ENCODE results near the gene LRMDA.

LRMDA gene

DNA sequence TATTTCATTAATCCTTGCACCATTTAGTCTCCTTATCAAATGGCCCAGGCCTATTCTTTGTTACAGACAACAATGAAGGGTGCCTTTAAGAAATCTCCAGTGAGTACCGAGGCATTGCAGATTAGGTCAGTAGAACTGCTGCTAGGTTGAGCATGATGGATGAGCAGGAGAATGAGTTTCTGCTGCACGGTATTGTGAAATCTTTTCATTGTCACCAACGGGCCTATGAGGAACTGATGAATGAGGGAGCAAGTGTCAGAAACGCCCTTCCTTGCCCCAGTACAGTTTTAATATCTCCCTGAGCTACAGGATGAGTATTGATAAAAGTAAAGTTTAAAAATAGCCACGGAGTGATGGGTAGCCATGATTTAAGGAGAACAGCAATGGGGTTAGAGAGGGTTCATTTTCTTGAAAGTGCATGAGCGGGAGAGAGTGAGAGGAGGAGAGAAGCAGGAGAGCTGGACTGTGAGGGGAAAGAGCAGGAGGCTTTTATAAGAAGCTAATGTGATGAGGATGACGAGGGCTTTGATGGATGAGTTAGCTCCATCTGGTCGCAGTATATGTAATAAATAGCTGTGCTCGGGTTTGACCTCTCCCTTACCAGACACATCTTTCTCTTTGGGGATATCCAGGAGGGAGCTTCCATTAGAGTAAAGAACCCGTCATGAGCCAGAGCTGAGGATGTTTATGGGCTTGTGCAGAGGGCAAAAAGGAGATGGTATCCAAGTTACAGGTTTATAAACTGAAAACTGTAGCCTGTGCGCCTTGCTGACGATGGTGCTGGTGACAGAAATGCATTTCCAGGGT, 526.1 kb downstream of the LRMDA start:
- Histone ChIP-seq H3K4me3 (ENCODE audit: low read depth in 1 of 2, low read length in 2 of 2) (no peak overlapping the region), H3K27ac (ENCODE audit: low read length) (no peak overlapping the region), H3K79me2 (ENCODE audit: insufficient read depth, low read length) (no peaks in the 10 kb centered on the region), H3K36me3 (ENCODE audit: insufficient read depth, low read length) (no peaks in the 10 kb centered on the region), H4K20me1 (ENCODE audit: insufficient read depth, low read length) (no peaks in the 10 kb centered on the region), H3K9me3 (ENCODE audit: insufficient read depth, low read length, severe bottlenecking) (no peaks in the 10 kb centered on the region), H3K4me2 (ENCODE audit: insufficient read depth, low read length) (no peak overlapping the region), H3K27me3 (ENCODE audit: insufficient read depth, low read length, poor library complexity) (no peaks in the 10 kb centered on the region), H3K4me1 (ENCODE audit: insufficient read depth, low read length) (no peaks in the 10 kb centered on the region), H3K9ac (ENCODE audit: low read depth, low read length) (no peak overlapping the region), H2AFZ (ENCODE audit: low read depth, low read length) (no peak overlapping the region)
- ATAC-seq (ENCODE audit: insufficient read depth, low read depth) (no peak), DNase-seq (no peak)
- TF ChIP-seq, protein P1, sequence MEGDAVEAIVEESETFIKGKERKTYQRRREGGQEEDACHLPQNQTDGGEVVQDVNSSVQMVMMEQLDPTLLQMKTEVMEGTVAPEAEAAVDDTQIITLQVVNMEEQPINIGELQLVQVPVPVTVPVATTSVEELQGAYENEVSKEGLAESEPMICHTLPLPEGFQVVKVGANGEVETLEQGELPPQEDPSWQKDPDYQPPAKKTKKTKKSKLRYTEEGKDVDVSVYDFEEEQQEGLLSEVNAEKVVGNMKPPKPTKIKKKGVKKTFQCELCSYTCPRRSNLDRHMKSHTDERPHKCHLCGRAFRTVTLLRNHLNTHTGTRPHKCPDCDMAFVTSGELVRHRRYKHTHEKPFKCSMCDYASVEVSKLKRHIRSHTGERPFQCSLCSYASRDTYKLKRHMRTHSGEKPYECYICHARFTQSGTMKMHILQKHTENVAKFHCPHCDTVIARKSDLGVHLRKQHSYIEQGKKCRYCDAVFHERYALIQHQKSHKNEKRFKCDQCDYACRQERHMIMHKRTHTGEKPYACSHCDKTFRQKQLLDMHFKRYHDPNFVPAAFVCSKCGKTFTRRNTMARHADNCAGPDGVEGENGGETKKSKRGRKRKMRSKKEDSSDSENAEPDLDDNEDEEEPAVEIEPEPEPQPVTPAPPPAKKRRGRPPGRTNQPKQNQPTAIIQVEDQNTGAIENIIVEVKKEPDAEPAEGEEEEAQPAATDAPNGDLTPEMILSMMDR (IDR thresholded peaks at IDR 0.05; ENCODE audit: borderline replicate concordance, extremely low read depth, low read length, poor library complexity, severe bottlenecking), result no peak
- TF ChIP-seq EZH2 (IDR thresholded peaks at IDR 0.05; ENCODE audit: borderline replicate concordance, low read depth, low read length, severe bottlenecking), result no peak

DNA sequence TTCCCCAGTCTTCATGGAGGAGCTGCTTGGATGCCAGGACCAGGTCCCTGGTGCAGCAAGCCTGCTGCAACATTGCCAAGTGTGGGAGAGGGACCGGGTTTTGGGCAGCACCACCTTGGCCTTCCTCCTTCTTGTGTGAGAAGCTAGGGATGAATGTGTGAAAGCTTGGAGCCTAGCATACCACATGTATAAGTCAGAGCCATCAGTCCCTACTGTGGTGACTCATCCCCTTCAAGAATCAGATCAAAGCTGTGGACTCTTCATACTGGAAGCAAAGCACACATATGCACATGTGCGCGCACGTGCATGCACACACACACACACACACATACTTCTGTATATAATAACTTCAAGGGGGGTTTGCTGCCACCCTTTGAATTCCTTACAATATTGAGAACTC, 527.8 kb downstream of the LRMDA start:
- H3K9ac ChIP-seq (ENCODE audit: low read depth, low read length), result no peak overlapping the region
- H3K4me2 ChIP-seq (ENCODE audit: insufficient read depth, low read length), result no peak overlapping the region
- H3K36me3 ChIP-seq (ENCODE audit: insufficient read depth, low read length), result no peaks in the 10 kb centered on the region
- no peaks in the 10 kb centered on the region for H4K20me1 ChIP-seq (ENCODE audit: insufficient read depth, low read length)
- 0 out of 3 replicates have a peak, but pooled peaks have one; percentile 35 for ATAC-seq (ENCODE audit: insufficient read depth, low read depth)
- H3K79me2 ChIP-seq (ENCODE audit: insufficient read depth, low read length), result no peaks in the 10 kb centered on the region
- DNase-seq, result no peak
- H3K27ac ChIP-seq (ENCODE audit: low read length), result no peak overlapping the region
- H3K4me3 ChIP-seq (ENCODE audit: low read depth in 1 of 2, low read length in 2 of 2), result no peak overlapping the region
- no peak overlapping the region for H2AFZ ChIP-seq (ENCODE audit: low read depth, low read length)
- TF ChIP-seq, protein P1 (IDR thresholded peaks at IDR 0.05; ENCODE audit: borderline replicate concordance, extremely low read depth, low read length, poor library complexity, severe bottlenecking), result no peak
- no peak for TF ChIP-seq EZH2 (IDR thresholded peaks at IDR 0.05; ENCODE audit: borderline replicate concordance, low read depth, low read length, severe bottlenecking)
- no peaks in the 10 kb centered on the region for H3K4me1 ChIP-seq (ENCODE audit: insufficient read depth, low read length)
- no peaks in the 10 kb centered on the region for H3K9me3 ChIP-seq (ENCODE audit: insufficient read depth, low read length, severe bottlenecking)
- no peaks in the 10 kb centered on the region for H3K27me3 ChIP-seq (ENCODE audit: insufficient read depth, low read length, poor library complexity)

DNA sequence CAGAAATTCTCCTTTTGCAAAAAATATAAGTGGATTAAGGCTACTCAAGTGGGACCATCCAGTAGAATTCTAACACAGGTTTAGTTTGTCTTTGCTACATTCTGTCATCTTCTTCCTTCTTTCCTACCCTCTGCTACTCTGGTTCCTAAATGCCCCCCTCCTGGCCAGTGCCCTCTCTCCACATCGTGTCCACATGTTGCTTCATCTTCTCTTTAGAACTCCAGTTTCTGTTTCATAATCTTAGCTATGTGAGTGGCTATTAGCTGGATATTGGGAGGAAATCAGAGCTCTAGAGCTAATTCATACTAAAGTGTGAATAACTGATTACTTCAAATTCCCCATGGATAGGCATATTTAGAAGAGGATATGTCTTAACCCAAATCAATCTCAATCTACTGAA, 528.5 kb downstream of the LRMDA start:
- DNase-seq (no peak), ATAC-seq (ENCODE audit: insufficient read depth, low read depth) (no peak)
- Histone ChIP-seq H4K20me1 (ENCODE audit: insufficient read depth, low read length) (no peaks in the 10 kb centered on the region), H3K4me1 (ENCODE audit: insufficient read depth, low read length) (no peaks in the 10 kb centered on the region), H3K36me3 (ENCODE audit: insufficient read depth, low read length) (no peaks in the 10 kb centered on the region), H3K79me2 (ENCODE audit: insufficient read depth, low read length) (no peaks in the 10 kb centered on the region), H3K4me2 (ENCODE audit: insufficient read depth, low read length) (no peak overlapping the region), H3K27me3 (ENCODE audit: insufficient read depth, low read length, poor library complexity) (no peaks in the 10 kb centered on the region), H2AFZ (ENCODE audit: low read depth, low read length) (no peak overlapping the region), H3K4me3 (ENCODE audit: low read depth in 1 of 2, low read length in 2 of 2) (no peak overlapping the region), H3K9me3 (ENCODE audit: insufficient read depth, low read length, severe bottlenecking) (no peaks in the 10 kb centered on the region), H3K9ac (ENCODE audit: low read depth, low read length) (no peak overlapping the region), H3K27ac (ENCODE audit: low read length) (no peak overlapping the region)
- no peak for TF ChIP-seq EZH2 (IDR thresholded peaks at IDR 0.05; ENCODE audit: borderline replicate concordance, low read depth, low read length, severe bottlenecking)
- TF ChIP-seq, protein P1 (IDR thresholded peaks at IDR 0.05; ENCODE audit: borderline replicate concordance, extremely low read depth, low read length, poor library complexity, severe bottlenecking), result no peak

Data from DND-41 (cell line).